Glutamatergic neuron (in vitro differentiated cells): ENCODE measurements around the gene SYT1. TPM values are rescaled to one million over a fixed set of nuclear protein-coding genes. Genes with fewer than 3 reads are reported as not detected.

Experiments used
- DNase-seq: peaks from one replicate; pipeline ENCODE4 v3.0.0; 2022
- H3K27ac Mint-ChIP-seq: one replicate; pipeline ENCODE4 v1.8.0; 2020; ENCODE audit warnings: mild to moderate bottlenecking, mixed read lengths, inconsistent platforms; ENCODE audit not compliant: unreplicated experiment
- H3K27me3 Mint-ChIP-seq: one replicate; pipeline ENCODE4 v1.8.0; 2020; ENCODE audit warnings: mild to moderate bottlenecking, moderate library complexity, mixed read lengths, inconsistent platforms; ENCODE audit not compliant: unreplicated experiment
- H3K36me3 Mint-ChIP-seq: one replicate; pipeline ENCODE4 v1.8.0; 2020; ENCODE audit warnings: mild to moderate bottlenecking, mixed read lengths, inconsistent platforms; ENCODE audit not compliant: unreplicated experiment
- H3K4me1 Mint-ChIP-seq: one replicate; pipeline ENCODE4 v1.8.0; 2020; ENCODE audit warnings: mild to moderate bottlenecking, low read depth, mixed read lengths, inconsistent platforms; ENCODE audit not compliant: unreplicated experiment
- H3K4me3 Mint-ChIP-seq: one replicate; pipeline ENCODE4 v1.8.0; 2020; ENCODE audit warnings: mild to moderate bottlenecking, mixed read lengths, inconsistent platforms; ENCODE audit not compliant: unreplicated experiment
- H3K9me3 Mint-ChIP-seq: one replicate; pipeline ENCODE4 v1.8.0; 2020; ENCODE audit warnings: mild to moderate bottlenecking, moderate library complexity, mixed read lengths, inconsistent platforms; ENCODE audit not compliant: unreplicated experiment
- total RNA-seq: library from RNA; stranded (reverse); fragmentation: NEBNext Ultra II Directional; extraction: Animal tissue kit (Norgen Biotek cat#: 25700); gene quantifications from one replicate; pipeline ENCODE4 v1.2.1, GENCODE V29; 2021; ENCODE audit not compliant: unreplicated experiment
- TF ChIP-seq, protein P1 (sequence below): fragments of 200-600 bp; sonication (generic); IDR thresholded peaks from one replicate; pipeline ENCODE4 v1.5.0; 2021; ENCODE audit not compliant: partially characterized antibody, unreplicated experiment

The SYT1 gene
- total RNA-seq, 1 donor from 2014 or later = 155 TPM

DNA sequence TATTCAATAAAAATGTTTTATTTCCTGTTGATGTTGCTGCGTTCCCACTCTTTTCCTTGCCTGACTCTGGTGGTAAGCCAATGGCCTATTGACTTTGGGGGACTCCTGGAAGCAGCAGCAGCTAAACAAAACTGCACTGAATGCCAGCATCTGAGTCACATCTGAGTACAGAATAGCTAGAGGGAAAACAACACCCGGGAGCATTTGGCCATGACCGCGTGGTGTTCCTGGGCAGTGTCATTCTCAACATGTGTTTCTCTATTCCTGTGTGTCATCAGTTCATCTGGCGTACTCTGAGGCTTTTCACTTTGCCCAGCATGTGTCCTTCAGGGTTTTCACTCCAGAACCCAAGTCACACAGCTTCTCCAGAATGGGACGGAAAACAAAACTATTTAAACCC is 587.4 kb downstream of the SYT1 start:
- H3K4me3 Mint-ChIP-seq = no peak overlapping the region
- peak overlapping the region; percentile 67 for H3K27ac Mint-ChIP-seq
- H3K9me3 Mint-ChIP-seq = peaks cover 5% of the 10 kb centered on the region
- no peaks in the 10 kb centered on the region for H3K36me3 Mint-ChIP-seq
- TF ChIP-seq, protein P1, sequence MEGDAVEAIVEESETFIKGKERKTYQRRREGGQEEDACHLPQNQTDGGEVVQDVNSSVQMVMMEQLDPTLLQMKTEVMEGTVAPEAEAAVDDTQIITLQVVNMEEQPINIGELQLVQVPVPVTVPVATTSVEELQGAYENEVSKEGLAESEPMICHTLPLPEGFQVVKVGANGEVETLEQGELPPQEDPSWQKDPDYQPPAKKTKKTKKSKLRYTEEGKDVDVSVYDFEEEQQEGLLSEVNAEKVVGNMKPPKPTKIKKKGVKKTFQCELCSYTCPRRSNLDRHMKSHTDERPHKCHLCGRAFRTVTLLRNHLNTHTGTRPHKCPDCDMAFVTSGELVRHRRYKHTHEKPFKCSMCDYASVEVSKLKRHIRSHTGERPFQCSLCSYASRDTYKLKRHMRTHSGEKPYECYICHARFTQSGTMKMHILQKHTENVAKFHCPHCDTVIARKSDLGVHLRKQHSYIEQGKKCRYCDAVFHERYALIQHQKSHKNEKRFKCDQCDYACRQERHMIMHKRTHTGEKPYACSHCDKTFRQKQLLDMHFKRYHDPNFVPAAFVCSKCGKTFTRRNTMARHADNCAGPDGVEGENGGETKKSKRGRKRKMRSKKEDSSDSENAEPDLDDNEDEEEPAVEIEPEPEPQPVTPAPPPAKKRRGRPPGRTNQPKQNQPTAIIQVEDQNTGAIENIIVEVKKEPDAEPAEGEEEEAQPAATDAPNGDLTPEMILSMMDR = no peak
- DNase-seq = peak; percentile 22
- no peaks in the 10 kb centered on the region for H3K27me3 Mint-ChIP-seq
- H3K4me1 Mint-ChIP-seq = no peaks in the 10 kb centered on the region

DNA sequence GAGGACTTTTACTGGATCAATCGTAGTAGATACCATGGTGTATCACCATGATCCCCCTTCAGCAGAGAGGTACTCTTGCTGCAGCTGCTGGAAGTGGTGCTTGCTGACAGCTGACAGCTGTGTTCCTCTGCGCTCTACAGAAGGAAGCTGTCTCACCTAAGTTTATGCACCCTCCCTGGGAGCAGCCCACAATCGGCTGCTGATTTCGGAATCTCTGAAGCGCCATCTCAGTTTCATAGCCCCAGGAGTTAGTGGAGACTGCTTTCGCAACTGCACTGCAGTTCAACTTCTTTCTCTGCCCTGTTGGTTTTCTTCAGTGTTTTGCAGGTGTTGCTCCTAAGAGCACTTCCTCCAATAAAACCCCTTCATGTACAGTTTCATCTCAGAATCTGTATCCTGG is 588.3 kb downstream of the SYT1 start:
- Mint-ChIP-seq H3K4me1 (no peaks in the 10 kb centered on the region), H3K36me3 (no peaks in the 10 kb centered on the region), H3K27me3 (no peaks in the 10 kb centered on the region), H3K4me3 (no peak overlapping the region), H3K9me3 (peaks cover 5% of the 10 kb centered on the region), H3K27ac (no peak overlapping the region)
- TF ChIP-seq, protein P1 = no peak
- DNase-seq = no peak

DNA sequence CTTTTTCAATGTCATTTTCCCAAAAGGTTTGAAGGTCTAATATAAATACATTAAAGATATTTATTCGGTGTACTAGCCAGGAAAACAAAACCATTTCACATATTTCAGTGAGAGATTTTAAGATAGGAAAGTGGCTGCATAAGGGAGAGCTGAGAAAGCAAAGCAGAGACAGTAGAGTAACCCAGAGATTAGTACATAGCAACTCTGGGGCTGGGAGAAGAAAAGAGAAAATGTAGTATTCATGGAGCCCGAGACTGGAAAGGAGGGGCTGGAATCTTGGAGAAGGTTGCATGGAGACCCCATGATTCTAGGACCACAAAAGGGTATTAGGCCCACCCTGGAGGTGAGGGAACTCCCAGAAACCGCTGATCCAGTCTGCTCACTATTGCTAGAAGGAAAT is 589.2 kb downstream of the SYT1 start:
- TF ChIP-seq, protein P1 = no peak
- H3K27me3 Mint-ChIP-seq = no peaks in the 10 kb centered on the region
- no peaks in the 10 kb centered on the region for H3K4me1 Mint-ChIP-seq
- no peak overlapping the region for H3K27ac Mint-ChIP-seq
- H3K4me3 Mint-ChIP-seq = no peak overlapping the region
- DNase-seq = no peak
- H3K9me3 Mint-ChIP-seq = peaks cover 5% of the 10 kb centered on the region
- no peaks in the 10 kb centered on the region for H3K36me3 Mint-ChIP-seq

DNA sequence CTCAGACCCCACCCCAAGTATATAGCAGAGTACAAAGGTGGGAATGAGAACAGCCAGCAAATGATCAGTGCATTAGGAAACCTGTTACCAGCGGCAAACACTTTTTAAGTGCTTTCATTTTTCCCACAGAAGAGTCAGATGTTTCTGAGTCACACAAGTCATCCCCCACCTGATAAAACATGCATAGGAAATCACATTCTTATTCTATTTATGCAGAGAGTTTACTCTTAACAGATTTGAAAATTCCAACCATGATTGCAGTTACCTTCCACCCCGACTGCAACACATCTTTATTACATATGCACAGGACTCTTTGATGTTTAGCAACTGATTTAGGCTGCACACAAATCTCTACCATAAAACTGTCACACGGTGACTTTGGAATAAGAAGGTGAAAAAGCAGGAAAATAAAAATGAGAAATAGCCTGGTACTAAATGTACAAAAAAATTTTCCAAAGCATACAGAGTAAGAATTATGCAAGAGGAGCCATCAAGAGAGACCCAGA is 589.8 kb downstream of the SYT1 start:
- no peak overlapping the region for H3K27ac Mint-ChIP-seq
- no peak overlapping the region for H3K4me3 Mint-ChIP-seq
- no peaks in the 10 kb centered on the region for H3K27me3 Mint-ChIP-seq
- DNase-seq = no peak
- no peaks in the 10 kb centered on the region for H3K4me1 Mint-ChIP-seq
- no peaks in the 10 kb centered on the region for H3K36me3 Mint-ChIP-seq
- H3K9me3 Mint-ChIP-seq = peaks cover 5% of the 10 kb centered on the region
- TF ChIP-seq, protein P1 = no peak

DNA sequence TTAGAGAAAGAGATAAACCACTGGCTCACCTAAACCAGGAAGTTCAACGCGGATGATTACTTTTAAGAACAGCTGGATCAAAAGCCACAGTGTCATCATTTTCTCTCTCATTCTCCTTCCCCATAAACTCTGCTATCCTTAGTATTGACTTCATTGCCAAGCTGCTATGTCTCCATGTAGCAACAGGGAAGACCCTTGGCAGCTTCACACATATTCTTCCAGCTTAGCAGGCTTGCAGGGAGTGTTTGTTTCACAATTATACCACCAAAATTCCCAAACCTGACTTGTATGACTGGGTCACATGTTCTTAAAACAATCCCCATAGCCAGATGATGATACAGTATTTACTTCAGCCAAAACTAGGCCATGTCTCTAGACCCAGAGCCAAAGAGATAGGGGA is 590.7 kb downstream of the SYT1 start:
- no peaks in the 10 kb centered on the region for H3K36me3 Mint-ChIP-seq
- TF ChIP-seq, protein P1 = no peak
- DNase-seq = no peak
- H3K27ac Mint-ChIP-seq = no peak overlapping the region
- H3K27me3 Mint-ChIP-seq = peaks cover 2% of the 10 kb centered on the region
- no peak overlapping the region for H3K4me3 Mint-ChIP-seq
- no peaks in the 10 kb centered on the region for H3K4me1 Mint-ChIP-seq
- H3K9me3 Mint-ChIP-seq = peaks cover 7% of the 10 kb centered on the region
